Measurements from ENCODE around the gene SMYD3. TPM values are rescaled to one million over a fixed set of nuclear protein-coding genes. Genes with fewer than 3 reads are reported as not detected.
A peak's percentile ranks its signal among the peaks of the same experiment; 100 is the strongest.

Gene SMYD3
- total and polyA plus RNA-seq, 9 of the 15 experiments (the other 6 are each of a cell fraction or from before 2014, with no cell fraction given), result 128 to 440 (median 197) TPM

- H3K27ac ChIP-seq (ENCODE audit: extremely low read depth, low read depth, low read length), result peak overlapping the region; percentile 88
- no peak for FAIRE-seq
- TF ChIP-seq DPF2 (IDR thresholded peaks at IDR 0.05), result peak; percentile 16; the same call in 1 of the 2 replicates
- TF ChIP-seq ZNF589 (CRISPR knock-in tag; IDR thresholded peaks at IDR 0.05; ENCODE audit: low read depth), result peak; percentile 10; the same call in 1 of the 2 replicates
- no peak for TF ChIP-seq ARID1B (IDR thresholded peaks at IDR 0.05)
- no peak for TF ChIP-seq CXXC5 (CRISPR knock-in tag; IDR thresholded peaks at IDR 0.05)
- TF ChIP-seq ZBTB12 (CRISPR knock-in tag; IDR thresholded peaks at IDR 0.05), result no peak
- TF ChIP-seq GTF2A2 (tag; IDR thresholded peaks at IDR 0.05), result no peak
- TF ChIP-seq KDM1A (IDR thresholded peaks at IDR 0.05), result peak in 1 of 2 experiments; percentile 27; a peak in 1 of 4 replicates
- TF ChIP-seq ZBTB40 (IDR thresholded peaks at IDR 0.05), result peak; percentile 58; the same call in 1 of the 2 replicates
- TF ChIP-seq ZBTB40 (CRISPR knock-in tag; IDR thresholded peaks at IDR 0.05), result no peak
- TF ChIP-seq SMAD2 (IDR thresholded peaks at IDR 0.05; ENCODE audit: low read depth, low read length), result no peak
- peak; percentile 12; the same call in 1 of the 2 replicates for TF ChIP-seq SMARCA4 (IDR thresholded peaks at IDR 0.05)
- 0 out of 2 replicates have a peak, but pooled peaks have one; percentile 24 for TF ChIP-seq SMAD3 (CRISPR knock-in tag; conservative IDR thresholded peaks at IDR 0.05)
- no peak for TF ChIP-seq HSF4 (CRISPR knock-in tag; IDR thresholded peaks at IDR 0.05; ENCODE audit: borderline replicate concordance)
- peak; percentile 17; the same call in 1 of the 2 replicates for TF ChIP-seq ZNF311 (CRISPR knock-in tag; IDR thresholded peaks at IDR 0.05)
Observed at GRCh38 chr1:246213947-246214346, 293.1 kb downstream of the SMYD3 start.

More at GRCh38 chr1:246213947-246214346, 293.1 kb downstream of the SMYD3 start:
- H2AFZ ChIP-seq (ENCODE audit: low read depth, low read length), result peak overlapping the region; percentile 61
- no peaks in the 10 kb centered on the region for H4K20me1 ChIP-seq (replicated peaks; ENCODE audit: control insufficient read depth, insufficient read depth, low read length)
- ATAC-seq, result peak; percentile 8; the same call in 2 of the 3 replicates
- in situ Hi-C loops (cut with MboI), result no loop called here
- BruUV-seq (replicated peaks), result no TSS peak
- WGBS (ENCODE audit: insufficient coverage, low coverage, missing lambda C conversion rate), result 65% methylated on average over 1 of the region's 1 CpG
- peaks cover 8 to 39% of the 10 kb centered on the region in 2 experiments for H3K4me1 ChIP-seq (replicated peaks in 1 of 2; ENCODE audit: control insufficient read depth in 2 of 2, insufficient read depth in 2 of 2, low read length in 2 of 2)
- H3K79me2 ChIP-seq (ENCODE audit: control insufficient read depth, insufficient read depth, low read length), result no peaks in the 10 kb centered on the region
- H3K27me3 ChIP-seq (ENCODE audit: control insufficient read depth in 2 of 2, insufficient read depth in 2 of 2, low read length in 2 of 2), result no peaks in the 10 kb centered on the region
- DNase-seq (ENCODE audit: extremely low read depth in 1 of 4, low spot score in 3 of 4), result peak in 1 of 4 experiments; percentile 23
- intact Hi-C loops (cut with micrococcal nuclease), result loop anchor here (2.0 to 10.0 kb wide), 2 partner anchors 29 to 211 kb away; no protein-coding TSS in a partner anchor
- H3K9me3 ChIP-seq (replicated peaks; ENCODE audit: control insufficient read depth, insufficient read depth, low read depth, low read length), result no peaks in the 10 kb centered on the region; the same call in 1 of the 2 replicates
- H3K4me2 ChIP-seq (ENCODE audit: insufficient read depth, low read length), result peak overlapping the region; percentile 28; the same call in 1 of the 2 replicates
- ChIA-PET POLR2A (interaction anchor here (0.7 to 2.5 kb wide), 8 partner anchors 8 to 60 kb away, joined by 3 to 12 read pairs (median 4); no protein-coding TSS in a partner anchor), CTCF (ENCODE audit: low intra/inter-chr PET ratio) (no interaction called here)
- H3K4me3 ChIP-seq, result no peak overlapping the region
- no peaks in the 10 kb centered on the region for H3K9me1 ChIP-seq (ENCODE audit: control insufficient read depth, insufficient read depth, low read length)
- no peaks in the 10 kb centered on the region for H3K36me3 ChIP-seq (ENCODE audit: control insufficient read depth, insufficient read depth, low read length)
- H3K9ac ChIP-seq (ENCODE audit: insufficient read depth in 1 of 2, low read depth in 2 of 2, low read length in 2 of 2), result peak overlapping the region in 1 of 2 experiments; percentile 65; a peak in 2 of 4 replicates

All from K562 (cell line).